Hypothalamus (tissue), 51 donors: ENCODE data around the gene CD6.

Experiments used
- DNase-seq, 51 donors: peaks; one replicate each; lab custom pipeline; 2025; lab: John Stamatoyannopoulos, UW

CD6 gene

DNA sequence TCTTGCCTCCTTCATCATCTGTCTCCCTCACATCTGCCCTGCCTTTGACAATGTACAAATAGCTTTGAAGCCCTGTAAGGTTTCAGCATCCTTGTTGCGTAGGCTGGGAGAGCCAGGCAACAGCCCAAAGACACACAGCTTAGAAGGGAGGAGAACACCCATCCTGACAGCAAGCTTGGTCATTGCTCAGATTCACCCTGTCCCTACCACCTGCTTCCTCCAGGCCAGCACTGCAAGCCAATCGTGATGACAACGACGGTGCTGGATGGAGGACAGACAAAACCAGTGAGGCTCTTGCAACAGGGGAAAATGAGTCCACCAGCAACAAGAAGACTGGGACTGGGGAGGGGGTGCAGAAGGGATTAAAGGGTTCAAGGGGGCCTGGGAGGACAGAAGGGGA lies 97.9 kb downstream of the CD6 start:
- DNase-seq: no peak
